Sigmoid colon (tissue), 7 donors: Measurements from ENCODE around the gene SEC16A. TPM values are rescaled to one million over a fixed set of nuclear protein-coding genes. Genes with fewer than 3 reads are reported as not detected.
A peak's percentile ranks its signal among the peaks of the same experiment; 100 is the strongest.

Source experiments
- DNase-seq: peaks from one replicate; pipeline ENCODE4 v3.0.0-alpha.2; 2019
- H3K27ac ChIP-seq, 4 donors: fragments of 200-600 bp; sonication (generic); one replicate each; pipeline ENCODE4 v1.5.1; 2016 to 2019; ENCODE audit warnings: mild to moderate bottlenecking in 1 of 4
- H3K27me3 ChIP-seq, 3 donors: fragments of 200-600 bp; sonication (generic); one replicate each; pipeline ENCODE4 v1.5.1; 2019; ENCODE audit warnings: mild to moderate bottlenecking in 1 of 3
- H3K36me3 ChIP-seq, 4 donors: fragments of 200-600 bp; sonication (generic); one replicate each; pipeline ENCODE4 v1.5.1; 2016 to 2019
- H3K4me1 ChIP-seq, 4 donors: fragments of 200-600 bp; sonication (generic); one replicate each; pipeline ENCODE4 v1.5.1; 2017 to 2019
- H3K4me3 ChIP-seq, 4 donors: fragments of 200-600 bp; sonication (generic); one replicate each; pipeline ENCODE4 v1.5.1; 2017 to 2019; ENCODE audit warnings: mild to moderate bottlenecking in 2 of 4, moderate library complexity in 1 of 4
- H3K9me3 ChIP-seq, 4 donors: fragments of 200-600 bp in 3 of 4; sonication (generic) in 3 of 4; one replicate each; pipeline versions ENCODE4 v1.5.1 to v1.6.1; 2013 to 2019
- CTCF ChIP-seq, 4 experiments: fragments of 450-650 bp in 3 of 4; fragments of 200-600 bp in 1 of 4; IDR thresholded peaks; one replicate each; pipeline ENCODE4 v1.5.1; 2016 to 2019; ENCODE audit warnings: antibody characterized with exemption in 4 of 4, mild to moderate bottlenecking in 3 of 4, moderate library complexity in 2 of 4
- EP300 ChIP-seq, 4 donors: sonication (generic); formaldehyde crosslinking; IDR thresholded peaks; one replicate each; pipeline ENCODE4 v1.6.1; 2017; ENCODE audit warnings: antibody characterized with exemption in 4 of 4
- POLR2A ChIP-seq, 2 donors: fragments of 450-650 bp; IDR thresholded peaks; one replicate each; pipeline ENCODE4 v1.6.1; 2016; ENCODE audit warnings: antibody characterized with exemption in 2 of 2, mild to moderate bottlenecking in 2 of 2, moderate library complexity in 2 of 2
- POLR2AphosphoS5 ChIP-seq, 4 donors: sonication (generic); formaldehyde crosslinking; IDR thresholded peaks; one replicate each; pipeline ENCODE4 v1.6.1; 2017; ENCODE audit warnings: antibody characterized with exemption in 4 of 4
- WGBS, 2 donors: extraction: QIAGEN DNeasy Blood & Tissue Kit; methylation state at CpG; one replicate each; pipeline ENCODE4 v1.1.7; 2013; 5-methylcytosine and 5-hydroxymethylcytosine counted together
- intact Hi-C: fragments of 100-400 bp; cut with DNase I; formaldehyde crosslinking; loops from one replicate; pipeline ENCODE4 v1.15.1; 2023
- polyA plus RNA-seq, 3 donors: library from polyadenylated mRNA; stranded (reverse); fragments of 200-250 nt; gene quantifications; one replicate each; pipeline ENCODE4 v1.2.3, GENCODE V29; 2013
- total RNA-seq, 4 donors: library from RNA; depleted of rRNA; stranded (reverse); fragments of >200 nt; gene quantifications; one replicate each; pipeline ENCODE4 v1.1.0, GENCODE V29; 2016
- donor health status: healthy with polysubstance abuse.
- donor health status: Bipolar disorder and iron deficiency.
- donor health status: healthy.

The SEC16A gene
- total and polyA plus RNA-seq, 7 donors, result 22.8 to 57.0 (median 27.5) TPM

- DNase-seq, result no peak
- Histone ChIP-seq H3K27ac (no peak overlapping the region), H3K9me3 (no peaks in the 10 kb centered on the region), H3K27me3 (no peaks in the 10 kb centered on the region), H3K36me3 (peaks cover 41 to 91% (median 80%) of the 10 kb centered on the region in 4 donors), H3K4me3 (no peak overlapping the region), H3K4me1 (peaks cover 0 to 7% (median 5%) of the 10 kb centered on the region in 4 donors)
- intact Hi-C loops, result no loop called here
- TF ChIP-seq POLR2AphosphoS5 (IDR thresholded peaks at IDR 0.05) (no peak), EP300 (IDR thresholded peaks at IDR 0.05) (no peak), POLR2A (IDR thresholded peaks at IDR 0.05) (no peak), CTCF (IDR thresholded peaks at IDR 0.05) (no peak)
- WGBS, 2 donors, result 96 to 97% methylated on average over 8 of the region's 8 CpGs
Observed at GRCh38 chr9:136416427-136416826, 66.4 kb downstream of the SEC16A start.

GRCh38 chr9:136412962-136413361, 69.9 kb downstream of the SEC16A start:
- Histone ChIP-seq H3K36me3 (peaks cover 27 to 56% (median 47%) of the 10 kb centered on the region in 4 donors), H3K27ac (no peak overlapping the region), H3K9me3 (no peaks in the 10 kb centered on the region), H3K27me3 (no peaks in the 10 kb centered on the region), H3K4me1 (peaks cover 0 to 28% (median 23%) of the 10 kb centered on the region in 4 donors), H3K4me3 (no peak overlapping the region)
- 82 to 83% methylated on average over 9 of the region's 9 CpGs for WGBS, 2 donors
- intact Hi-C loops, result loop anchor here (5.0 kb wide), 1 partner anchor 69 kb away; the partner anchor contains the start of gene SEC16A
- TF ChIP-seq POLR2AphosphoS5 (IDR thresholded peaks at IDR 0.05) (no peak), EP300 (IDR thresholded peaks at IDR 0.05) (no peak), CTCF (IDR thresholded peaks at IDR 0.05) (no peak), POLR2A (IDR thresholded peaks at IDR 0.05) (no peak)
- DNase-seq, result no peak

- DNase-seq, result no peak
- peak overlapping the region; percentile 80 to 98 (median 95) for H3K4me3 ChIP-seq
- 14 to 52% methylated on average over 4 of the region's 4 CpGs for WGBS, 2 donors
- intact Hi-C loops, result loop anchor here (5.0 kb wide), 1 partner anchor 71 kb away; the partner anchor contains the start of gene SEC16A
- peaks cover 15 to 56% (median 42%) of the 10 kb centered on the region in 4 donors for H3K36me3 ChIP-seq
- H3K4me1 ChIP-seq, result peaks cover 0 to 28% (median 23%) of the 10 kb centered on the region in 4 donors
- no peak for TF ChIP-seq EP300 (IDR thresholded peaks at IDR 0.05)
- TF ChIP-seq POLR2A (IDR thresholded peaks at IDR 0.05), result no peak
- TF ChIP-seq POLR2AphosphoS5 (IDR thresholded peaks at IDR 0.05), result no peak
- TF ChIP-seq CTCF (IDR thresholded peaks at IDR 0.05), result no peak
- H3K27me3 ChIP-seq, result no peaks in the 10 kb centered on the region
- no peaks in the 10 kb centered on the region for H3K9me3 ChIP-seq
- peak overlapping the region in 1 of 4 donors; percentile 85 for H3K27ac ChIP-seq
Observed at GRCh38 chr9:136411378-136411777, 71.5 kb downstream of the SEC16A start.

- peak; percentile 96 for DNase-seq
- Histone ChIP-seq H3K4me3 (peak within 1 kb of the TSS; percentile 80 to 98 (median 95)), H3K27me3 (no peaks in the 10 kb centered on the region), H3K4me1 (peaks cover 0 to 28% (median 23%) of the 10 kb centered on the region in 4 donors), H3K27ac (peak within 1 kb of the TSS; percentile 85 to 89 (median 88)), H3K36me3 (peaks cover 9 to 56% (median 42%) of the 10 kb centered on the region in 4 donors), H3K9me3 (no peaks in the 10 kb centered on the region)
- TF ChIP-seq CTCF (IDR thresholded peaks at IDR 0.05) (no peak), EP300 (IDR thresholded peaks at IDR 0.05) (peak in 1 of 4 donors; percentile 6), POLR2A (IDR thresholded peaks at IDR 0.05) (peak; percentile 85 to 93), POLR2AphosphoS5 (IDR thresholded peaks at IDR 0.05) (peak; percentile 96 to 99 (median 98))
- 1% methylated on average over 83 of the region's 83 CpGs for WGBS, 2 donors
- intact Hi-C loops, result loop anchor here (5.0 kb wide), 1 partner anchor 72 kb away; the partner anchor contains the start of gene SEC16A
Observed at GRCh38 chr9:136410500-136411287, 72.1 kb downstream of the SEC16A start, which contains the start of the genes ENTR1 and PMPCA. TSS of gene ENTR1 (minus strand) at chr9:136410614. CDS start at chr9:136410397, 217 bp downstream. TSS of gene PMPCA (plus strand) at chr9:136410658. CDS start at chr9:136410669, 11 bp downstream.
